ENCODE data around the gene DPP8.

DNA sequence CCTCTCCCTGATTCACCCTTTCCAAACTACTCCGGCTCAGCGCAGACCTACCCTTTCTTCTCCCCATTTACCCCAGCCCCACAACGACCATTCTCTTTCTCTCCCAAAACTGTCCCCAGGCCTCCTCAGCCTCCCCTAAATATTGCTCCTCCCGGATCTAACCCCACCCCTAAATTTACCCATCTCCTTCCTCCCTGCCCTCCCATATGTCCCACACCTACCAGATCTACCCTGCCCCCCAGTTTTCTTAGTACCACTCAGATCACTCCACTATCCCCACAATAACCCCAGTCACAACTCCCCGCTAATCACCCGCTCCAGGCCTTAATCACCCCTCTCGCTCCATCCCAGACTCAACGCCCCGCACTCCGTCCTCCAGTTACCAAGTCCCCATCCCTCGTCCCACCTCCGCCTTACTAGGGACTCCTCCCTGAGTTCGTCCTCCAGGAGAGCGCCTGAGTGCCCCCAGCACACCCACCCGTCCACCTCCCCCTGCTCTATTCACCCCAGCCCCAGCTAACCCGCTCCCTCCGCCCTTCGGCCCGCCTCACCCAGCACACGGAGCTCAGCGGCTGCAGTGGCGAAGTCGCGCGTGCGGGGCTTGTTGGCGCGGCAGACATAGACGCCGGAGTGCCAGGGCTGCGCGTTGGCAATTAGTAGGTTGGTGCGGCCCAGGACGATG, 121.1 kb downstream of the DPP8 start:
- TF ChIP-seq, protein P1, sequence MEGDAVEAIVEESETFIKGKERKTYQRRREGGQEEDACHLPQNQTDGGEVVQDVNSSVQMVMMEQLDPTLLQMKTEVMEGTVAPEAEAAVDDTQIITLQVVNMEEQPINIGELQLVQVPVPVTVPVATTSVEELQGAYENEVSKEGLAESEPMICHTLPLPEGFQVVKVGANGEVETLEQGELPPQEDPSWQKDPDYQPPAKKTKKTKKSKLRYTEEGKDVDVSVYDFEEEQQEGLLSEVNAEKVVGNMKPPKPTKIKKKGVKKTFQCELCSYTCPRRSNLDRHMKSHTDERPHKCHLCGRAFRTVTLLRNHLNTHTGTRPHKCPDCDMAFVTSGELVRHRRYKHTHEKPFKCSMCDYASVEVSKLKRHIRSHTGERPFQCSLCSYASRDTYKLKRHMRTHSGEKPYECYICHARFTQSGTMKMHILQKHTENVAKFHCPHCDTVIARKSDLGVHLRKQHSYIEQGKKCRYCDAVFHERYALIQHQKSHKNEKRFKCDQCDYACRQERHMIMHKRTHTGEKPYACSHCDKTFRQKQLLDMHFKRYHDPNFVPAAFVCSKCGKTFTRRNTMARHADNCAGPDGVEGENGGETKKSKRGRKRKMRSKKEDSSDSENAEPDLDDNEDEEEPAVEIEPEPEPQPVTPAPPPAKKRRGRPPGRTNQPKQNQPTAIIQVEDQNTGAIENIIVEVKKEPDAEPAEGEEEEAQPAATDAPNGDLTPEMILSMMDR (IDR thresholded peaks at IDR 0.05) = no peak
- no peak for TF ChIP-seq RAD21 (IDR thresholded peaks at IDR 0.05; ENCODE audit: low read length)
- TF ChIP-seq POLR2AphosphoS5 (IDR thresholded peaks at IDR 0.05; ENCODE audit: low read depth, low read length) = no peak
- no peak for TF ChIP-seq SMC3 (IDR thresholded peaks at IDR 0.05; ENCODE audit: low read depth, low read length)
- TF ChIP-seq EP300 (IDR thresholded peaks at IDR 0.05; ENCODE audit: borderline replicate concordance in 1 of 2, low read depth in 1 of 2, low read length in 1 of 2) = no peak
- no peak for TF ChIP-seq RCOR1 (IDR thresholded peaks at IDR 0.05; ENCODE audit: low read length)
- TF ChIP-seq, protein P2, sequence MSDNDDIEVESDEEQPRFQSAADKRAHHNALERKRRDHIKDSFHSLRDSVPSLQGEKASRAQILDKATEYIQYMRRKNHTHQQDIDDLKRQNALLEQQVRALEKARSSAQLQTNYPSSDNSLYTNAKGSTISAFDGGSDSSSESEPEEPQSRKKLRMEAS (IDR thresholded peaks at IDR 0.05; ENCODE audit: low read depth) = no peak
- TF ChIP-seq TCF12 (IDR thresholded peaks at IDR 0.05) = no peak
- TF ChIP-seq CHD2 (IDR thresholded peaks at IDR 0.05; ENCODE audit: low read length, partially characterized antibody) = no peak
- TF ChIP-seq YY1 (IDR thresholded peaks at IDR 0.05; ENCODE audit: low read depth) = no peak
- no peak for TF ChIP-seq GATA2 (CRISPR knock-in tag; IDR thresholded peaks at IDR 0.05)
